Activated CD4-positive, alpha-beta T cell treated with anti-CD3 and anti-CD28 coated beads for 36 hours (primary cell): ENCODE data around the gene MED9. TPM values are rescaled to one million over a fixed set of nuclear protein-coding genes. Genes with fewer than 3 reads are reported as not detected.

Experiments
- ATAC-seq: fragments of 200-7000 bp; cut with Tn5 transposase; one replicate; pipeline ENCODE4 v1.10.0; 2021; ENCODE audit warnings: mild to moderate bottlenecking, moderate library complexity
- CTCF ChIA-PET: fragments of 350-600 bp; sonication (Branson Sonifier 250); formaldehyde crosslinking; loops from one replicate; lab custom pipeline; 2021; ENCODE audit warnings: antibody characterized with exemption; lab: Charles Lee
- POLR2A ChIA-PET: fragments of 350-600 bp; sonication (Branson Sonifier 250); formaldehyde crosslinking; loops from one replicate; lab custom pipeline; 2021; ENCODE audit warnings: antibody characterized with exemption, inconsistent platforms; lab: Charles Lee
- DNase-seq: peaks from one replicate; pipeline ENCODE4 v3.0.0-alpha.2; 2020
- H3K27ac Mint-ChIP-seq: one replicate; pipeline ENCODE4 v1.8.0; 2021; ENCODE audit warnings: mixed read lengths
- H3K27me3 Mint-ChIP-seq: one replicate; pipeline ENCODE4 v1.8.0; 2021; ENCODE audit warnings: mixed read lengths
- H3K36me3 Mint-ChIP-seq: one replicate; pipeline ENCODE4 v1.8.0; 2021; ENCODE audit warnings: low read depth, mixed read lengths
- H3K4me1 Mint-ChIP-seq: one replicate; pipeline ENCODE4 v1.8.0; 2021; ENCODE audit warnings: mixed read lengths
- H3K4me3 Mint-ChIP-seq: one replicate; pipeline ENCODE4 v1.8.0; 2021; ENCODE audit warnings: mild to moderate bottlenecking, moderate library complexity, mixed read lengths
- H3K9me3 Mint-ChIP-seq: one replicate; pipeline ENCODE4 v1.8.0; 2021; ENCODE audit warnings: low read depth, mixed read lengths
- intact Hi-C, 2 experiments: fragments of 100-400 bp; cut with DNase I in 1 of 2; cut with micrococcal nuclease in 1 of 2; formaldehyde crosslinking; loops; one replicate each; pipeline versions ENCODE4 v1.14.2 to v1.15.1; 2022 to 2024; cut with DNase I, micrococcal nuclease
- total RNA-seq, 2 experiments: library from RNA; stranded (reverse); gene quantifications; one replicate each; pipeline ENCODE4 v1.2.3, GENCODE V29; 2021

The MED9 gene
- total RNA-seq, 2 experiments from 2014 or later: 12.2 to 14.3 TPM

DNA sequence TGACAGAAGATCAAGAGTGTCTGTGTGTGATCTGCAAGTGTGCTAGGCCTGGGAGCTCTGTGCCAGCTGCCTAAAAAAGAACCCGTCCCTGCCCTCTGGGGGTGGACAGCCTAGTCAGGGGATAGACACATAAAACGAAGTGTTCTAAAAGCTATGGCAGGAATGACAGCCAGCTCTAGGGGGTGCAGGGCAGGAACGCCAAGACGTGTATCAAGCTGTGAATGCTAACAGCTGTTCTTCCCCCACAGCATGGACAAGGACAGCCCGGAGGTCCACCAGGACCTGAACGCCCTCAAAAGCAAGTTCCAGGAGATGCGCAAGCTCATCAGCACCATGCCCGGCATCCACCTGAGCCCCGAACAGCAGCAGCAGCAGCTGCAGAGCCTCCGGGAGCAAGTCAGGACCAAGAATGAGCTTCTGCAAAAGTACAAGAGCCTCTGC is 14.3 kb downstream of the MED9 start:
- POLR2A ChIA-PET: no interaction called here
- Mint-ChIP-seq H3K27me3 (peaks cover 5% of the 10 kb centered on the region), H3K4me1 (peaks cover 22% of the 10 kb centered on the region), H3K36me3 (peaks cover 27% of the 10 kb centered on the region), H3K9me3 (no peaks in the 10 kb centered on the region), H3K4me3 (no peak overlapping the region), H3K27ac (no peak overlapping the region)
- ATAC-seq: no peak
- intact Hi-C loops: no loop called here
- DNase-seq: no peak
- CTCF ChIA-PET: interaction anchor here (0.6 to 1.3 kb wide), 6 partner anchors 9 to 499 kb away, joined by 3 to 4 read pairs (median 4); no protein-coding TSS in a partner anchor

DNA sequence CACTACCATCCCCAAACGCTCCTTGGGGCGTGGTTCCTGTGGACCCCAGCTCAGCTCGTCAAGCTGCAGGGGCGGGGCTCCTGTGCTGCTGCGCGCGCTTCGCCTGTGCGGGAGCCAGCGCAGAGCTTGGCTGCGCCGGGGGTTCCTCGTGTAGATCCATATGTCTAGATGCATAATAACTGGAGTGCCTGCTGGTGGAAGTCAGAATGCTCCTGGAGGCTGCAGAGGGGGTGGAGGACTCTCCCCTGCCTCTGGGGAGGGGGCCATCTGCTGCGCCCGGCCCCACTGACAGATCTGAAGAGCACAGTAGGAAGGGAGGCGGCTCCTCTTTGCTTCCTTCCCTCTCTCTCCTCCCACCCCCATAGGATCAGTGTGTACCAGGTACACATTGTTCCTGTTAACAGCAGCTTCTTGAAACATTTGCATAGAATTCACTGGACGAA is 14.8 kb downstream of the MED9 start:
- POLR2A ChIA-PET: interaction anchor here (0.5 kb wide), 1 partner anchor 116 kb away, joined by 3 read pairs; no protein-coding TSS in a partner anchor
- intact Hi-C loops: no loop called here

DNA sequence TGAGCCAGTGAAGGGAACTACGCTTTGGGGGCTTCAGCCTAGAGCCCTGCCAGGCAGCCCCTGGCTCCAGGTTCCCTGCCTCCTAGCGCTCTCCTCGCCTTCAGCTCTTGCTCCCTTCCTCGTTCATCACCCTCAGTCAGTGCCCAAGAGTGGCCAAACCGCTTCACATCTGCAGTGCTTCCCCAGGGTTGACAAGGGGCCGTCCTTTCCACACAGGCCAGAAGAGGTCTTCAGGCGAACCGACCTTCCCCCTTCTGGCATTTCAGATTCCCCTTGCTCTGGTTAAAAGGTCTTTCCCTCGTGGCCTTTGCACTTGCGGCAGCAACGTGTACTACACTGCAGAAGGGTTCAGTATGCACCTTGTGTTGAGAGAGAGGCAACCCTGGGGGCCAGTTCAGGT is 15.3 kb downstream of the MED9 start:
- Mint-ChIP-seq H3K36me3 (peaks cover 21% of the 10 kb centered on the region), H3K4me3 (no peak overlapping the region), H3K4me1 (peaks cover 19% of the 10 kb centered on the region), H3K27me3 (peaks cover 5% of the 10 kb centered on the region), H3K9me3 (no peaks in the 10 kb centered on the region), H3K27ac (no peak overlapping the region)
- POLR2A ChIA-PET: interaction anchor here (0.5 kb wide), 1 partner anchor 116 kb away, joined by 3 read pairs; no protein-coding TSS in a partner anchor
- ATAC-seq (no peak), DNase-seq (no peak)
- intact Hi-C loops: no loop called here
- CTCF ChIA-PET: interaction anchor here (0.7 to 0.9 kb wide), 3 partner anchors 20 to 203 kb away, joined by 3 to 5 read pairs (median 3); no protein-coding TSS in a partner anchor

More for the DNA sequence above, 14.8 kb downstream of the MED9 start:
- CTCF ChIA-PET: interaction anchor here (0.8 to 1.1 kb wide), 2 partner anchors 8 to 20 kb away, joined by 3 to 4 read pairs; no protein-coding TSS in a partner anchor
- DNase-seq: no peak
- no peak for ATAC-seq
- Mint-ChIP-seq H3K4me1 (peaks cover 22% of the 10 kb centered on the region), H3K9me3 (no peaks in the 10 kb centered on the region), H3K36me3 (peaks cover 27% of the 10 kb centered on the region), H3K4me3 (no peak overlapping the region), H3K27me3 (peaks cover 5% of the 10 kb centered on the region), H3K27ac (no peak overlapping the region)

DNA sequence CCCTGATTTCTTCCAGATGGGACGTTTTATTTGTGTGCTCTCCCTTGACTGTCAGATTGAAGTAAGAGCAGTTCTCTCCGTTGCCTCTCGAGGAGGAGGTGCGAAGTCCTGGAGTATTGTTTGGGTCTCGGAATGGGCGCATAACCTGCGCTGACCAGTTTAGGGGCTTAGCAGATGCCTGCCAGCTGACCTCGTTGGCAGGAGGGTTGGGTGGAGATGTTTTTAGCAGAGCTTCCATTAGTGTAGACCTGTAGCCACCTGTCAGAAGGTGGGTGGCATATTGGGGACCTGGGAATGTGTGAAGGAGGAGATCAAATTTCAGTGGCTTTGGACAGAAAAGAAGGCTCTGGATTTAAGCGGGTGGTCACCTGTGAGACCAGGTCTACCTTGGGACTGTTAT is 15.8 kb downstream of the MED9 start:
- intact Hi-C loops: no loop called here
- ATAC-seq (no peak), DNase-seq (no peak)
- peaks cover 5% of the 10 kb centered on the region for H3K27me3 Mint-ChIP-seq
- H3K36me3 Mint-ChIP-seq: peaks cover 17% of the 10 kb centered on the region
- no peak overlapping the region for H3K27ac Mint-ChIP-seq
- peaks cover 19% of the 10 kb centered on the region for H3K4me1 Mint-ChIP-seq
- H3K9me3 Mint-ChIP-seq: no peaks in the 10 kb centered on the region
- CTCF ChIA-PET: interaction anchor here (0.7 to 0.9 kb wide), 3 partner anchors 20 to 204 kb away, joined by 3 to 5 read pairs (median 3); no protein-coding TSS in a partner anchor
- no peak overlapping the region for H3K4me3 Mint-ChIP-seq
- POLR2A ChIA-PET: no interaction called here

- no peak for DNase-seq
- ATAC-seq: no peak
- H3K27ac Mint-ChIP-seq: no peak overlapping the region
- intact Hi-C loops: no loop called here
- peaks cover 14% of the 10 kb centered on the region for H3K4me1 Mint-ChIP-seq
- H3K9me3 Mint-ChIP-seq: no peaks in the 10 kb centered on the region
- POLR2A ChIA-PET: no interaction called here
- H3K27me3 Mint-ChIP-seq: peaks cover 5% of the 10 kb centered on the region
- H3K4me3 Mint-ChIP-seq: no peak overlapping the region
- peaks cover 12% of the 10 kb centered on the region for H3K36me3 Mint-ChIP-seq
- CTCF ChIA-PET: interaction anchor here (0.9 kb wide), 1 partner anchor 21 kb away, joined by 3 read pairs; no protein-coding TSS in a partner anchor
These were observed 16.6 kb downstream of the MED9 start for GRCh38 chr17:17493249-17493985.

DNA sequence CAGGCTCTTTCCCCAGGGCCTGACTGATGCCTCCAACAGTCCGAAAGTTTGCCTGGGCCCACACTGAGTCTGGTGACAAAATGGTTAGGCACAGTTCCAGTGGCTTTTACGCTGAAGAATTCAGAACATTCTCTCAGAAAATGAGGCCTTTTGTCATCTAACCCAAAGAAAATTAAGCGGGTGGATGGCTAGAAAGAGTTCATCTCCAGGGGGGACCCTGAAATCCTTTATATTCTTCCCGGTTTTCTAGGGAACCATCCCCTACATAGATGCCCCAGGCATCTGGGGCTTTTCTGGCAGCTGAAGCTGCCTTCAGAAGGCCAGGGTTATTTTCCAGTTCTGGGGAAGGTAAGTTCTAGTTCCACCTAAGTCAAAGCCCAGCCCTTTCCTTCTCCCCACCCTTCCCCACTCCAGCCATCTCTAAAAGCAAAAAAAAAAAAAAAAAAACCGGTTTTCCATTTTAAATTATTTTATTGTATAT is 17.2 kb downstream of the MED9 start:
- intact Hi-C loops: no loop called here
- Mint-ChIP-seq H3K27me3 (peaks cover 5% of the 10 kb centered on the region), H3K36me3 (peaks cover 9% of the 10 kb centered on the region), H3K4me3 (no peak overlapping the region), H3K9me3 (no peaks in the 10 kb centered on the region), H3K4me1 (peaks cover 11% of the 10 kb centered on the region), H3K27ac (no peak overlapping the region)
- no peak for DNase-seq
- no peak for ATAC-seq
- ChIA-PET CTCF (interaction anchor here (0.7 kb wide), 1 partner anchor 834 kb away, joined by 3 read pairs; no protein-coding TSS in a partner anchor), POLR2A (no interaction called here)

DNA sequence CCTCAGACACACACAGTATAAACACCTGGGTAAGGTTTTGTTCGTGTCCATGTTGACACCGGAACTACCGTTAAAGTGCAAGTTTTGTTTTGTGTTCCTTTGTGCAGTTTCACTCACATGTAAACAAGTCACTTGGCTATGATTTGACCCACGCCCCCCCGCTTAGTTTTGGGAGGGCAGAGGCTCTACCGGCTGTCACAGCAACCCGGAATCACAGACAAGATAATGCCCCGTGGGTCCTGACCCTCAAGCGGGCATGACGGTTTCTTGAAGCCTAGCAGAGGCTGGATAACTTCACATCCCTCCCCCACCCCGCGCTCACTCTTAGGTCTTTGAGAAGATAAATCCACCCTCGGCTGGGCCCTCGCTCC is 17.7 kb downstream of the MED9 start:
- Mint-ChIP-seq H3K9me3 (no peaks in the 10 kb centered on the region), H3K4me3 (no peak overlapping the region), H3K36me3 (peaks cover 7% of the 10 kb centered on the region), H3K27me3 (peaks cover 5% of the 10 kb centered on the region), H3K27ac (no peak overlapping the region), H3K4me1 (peaks cover 11% of the 10 kb centered on the region)
- ChIA-PET POLR2A (no interaction called here), CTCF (interaction anchor here (0.7 to 1.1 kb wide), 2 partner anchors 120 to 834 kb away, joined by 3 read pairs; no protein-coding TSS in a partner anchor)
- DNase-seq (no peak), ATAC-seq (no peak)
- intact Hi-C loops: no loop called here

- H3K4me3 Mint-ChIP-seq: peak overlapping the region; percentile 56
- H3K27me3 Mint-ChIP-seq: peaks cover 5% of the 10 kb centered on the region
- H3K27ac Mint-ChIP-seq: no peak overlapping the region
- peaks cover 7% of the 10 kb centered on the region for H3K36me3 Mint-ChIP-seq
- ATAC-seq (no peak), DNase-seq (peak; percentile 54)
- ChIA-PET POLR2A (interaction anchor here (0.6 kb wide), 1 partner anchor 27 kb away, joined by 3 read pairs; no protein-coding TSS in a partner anchor), CTCF (interaction anchor here (1.1 to 3.1 kb wide), 5 partner anchors 96 to 147 kb away, joined by 3 to 39 read pairs (median 4); partner anchors contain the start of gene PEMT)
- no peaks in the 10 kb centered on the region for H3K9me3 Mint-ChIP-seq
- intact Hi-C loops: no loop called here
- peaks cover 11% of the 10 kb centered on the region for H3K4me1 Mint-ChIP-seq
These were observed 18.2 kb downstream of the MED9 start for GRCh38 chr17:17494870-17495535.

GRCh38 chr17:17495536-17496188 is 18.9 kb downstream of the MED9 start:
- Mint-ChIP-seq H3K27me3 (peaks cover 5% of the 10 kb centered on the region), H3K9me3 (no peaks in the 10 kb centered on the region), H3K27ac (no peak overlapping the region), H3K4me3 (peak overlapping the region; percentile 56), H3K36me3 (peaks cover 7% of the 10 kb centered on the region), H3K4me1 (peaks cover 11% of the 10 kb centered on the region)
- ChIA-PET POLR2A (interaction anchor here (0.6 to 1.1 kb wide), 3 partner anchors 26 to 342 kb away, joined by 3 to 4 read pairs (median 3); no protein-coding TSS in a partner anchor), CTCF (interaction anchor here (1.1 to 3.1 kb wide), 15 partner anchors 11 to 422 kb away, joined by 3 to 39 read pairs (median 5); partner anchors contain the start of gene PEMT)
- intact Hi-C loops: loop anchor here (1.0 to 2.0 kb wide), 8 partner anchors 11 to 147 kb away; partner anchors contain the start of gene PEMT (in 2 of the 2)
- ATAC-seq (no peak), DNase-seq (peak; percentile 51)

DNA sequence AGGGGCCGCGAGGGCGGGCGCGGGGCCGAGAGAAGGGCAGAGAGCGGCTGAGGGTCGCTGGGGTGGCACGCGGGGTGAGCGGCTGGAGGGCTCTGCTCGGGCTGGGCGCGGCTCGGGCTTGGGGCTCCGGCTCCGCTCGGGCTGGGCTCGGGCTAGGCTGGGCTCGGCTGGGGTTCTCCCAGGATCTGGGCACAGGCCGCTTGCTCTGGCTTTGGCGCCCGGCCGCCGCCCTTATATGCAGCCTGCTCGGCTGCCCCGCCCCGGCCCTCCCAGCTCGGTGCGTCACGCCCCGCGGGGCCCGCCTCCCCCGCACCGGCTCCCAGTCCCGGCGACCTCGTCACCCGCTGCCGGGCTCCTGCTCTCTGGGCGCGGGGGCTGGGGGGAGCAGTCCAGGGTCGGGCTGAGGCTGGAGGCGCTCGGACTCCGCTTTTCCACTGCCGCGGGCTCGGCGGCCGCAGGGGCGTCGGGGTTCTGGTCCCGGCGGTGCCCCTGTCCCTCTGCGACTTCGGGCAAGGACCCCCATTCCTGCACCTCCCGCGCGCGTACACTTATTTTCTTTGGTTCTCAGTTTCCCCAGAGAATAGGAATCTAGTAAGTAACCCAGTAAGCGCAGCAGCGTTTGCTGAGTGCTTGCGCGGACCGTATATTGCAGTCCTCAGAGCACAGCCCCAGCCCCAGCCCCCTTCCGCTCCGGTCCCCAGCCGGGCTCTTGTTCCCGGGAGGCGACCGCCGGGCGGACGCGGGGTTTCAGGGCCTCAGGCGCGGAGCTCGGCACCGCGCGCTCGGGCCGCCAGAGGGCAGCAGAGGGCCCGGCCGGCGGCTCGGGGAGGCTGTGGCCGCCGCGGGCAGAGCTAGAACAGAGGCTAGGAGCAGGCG is 19.6 kb downstream of the MED9 start, which contains the start of gene RASD1:
Gene RASD1 (minus strand): TSS at position 207 of the 876 bp plus-strand sequence. CDS start 214 bp downstream, outside the sequence.
- H3K9me3 Mint-ChIP-seq: no peaks in the 10 kb centered on the region
- H3K27me3 Mint-ChIP-seq: peaks cover 5% of the 10 kb centered on the region
- ChIA-PET POLR2A (interaction anchor here (0.5 to 1.1 kb wide), 5 partner anchors 16 to 341 kb away, joined by 3 to 4 read pairs (median 3); no protein-coding TSS in a partner anchor), CTCF (interaction anchor here (0.6 to 3.1 kb wide), 31 partner anchors 10 to 421 kb away, joined by 3 to 39 read pairs (median 4); partner anchors contain the start of genes MED9 and PEMT)
- peaks cover 7% of the 10 kb centered on the region for H3K36me3 Mint-ChIP-seq
- peak within 1 kb of the TSS; percentile 56 for H3K4me3 Mint-ChIP-seq
- ATAC-seq: peak; percentile 89
- peaks cover 11% of the 10 kb centered on the region for H3K4me1 Mint-ChIP-seq
- no peak within 1 kb of the TSS for H3K27ac Mint-ChIP-seq
- DNase-seq: peak; percentile 91
- intact Hi-C loops: loop anchor here (1.0 to 2.0 kb wide), 9 partner anchors 12 to 146 kb away; partner anchors contain the start of gene PEMT (in 2 of the 2)
